Parathyroid adenoma (tissue), 2 donors: ENCODE results near the gene STX2.
A peak's percentile ranks its signal among the peaks of the same experiment; 100 is the strongest.

Experiments used
- H2AFZ ChIP-seq: fragments of 300-600 bp; sonication (generic); one replicate; pipeline ENCODE4 v1.7.0; 2017; ENCODE audit warnings: antibody characterized with exemption, mild to moderate bottlenecking
- H3K27ac ChIP-seq: fragments of 300-600 bp; sonication (generic); one replicate; pipeline ENCODE4 v1.7.0; 2017
- H3K27me3 ChIP-seq: fragments of 300-600 bp; sonication (generic); one replicate; pipeline ENCODE4 v1.7.0; 2017; ENCODE audit warnings: low read length; ENCODE audit not compliant: control insufficient read depth, insufficient read depth
- H3K36me3 ChIP-seq: fragments of 300-600 bp; sonication (generic); one replicate; pipeline ENCODE4 v1.7.0; 2017; ENCODE audit warnings: low read length; ENCODE audit not compliant: control insufficient read depth, insufficient read depth
- H3K4me1 ChIP-seq: fragments of 300-600 bp; sonication (generic); one replicate; pipeline ENCODE4 v1.7.0; 2017; ENCODE audit warnings: control low read depth
- H3K4me2 ChIP-seq: fragments of 300-600 bp; sonication (generic); one replicate; pipeline ENCODE4 v1.7.0; 2017; ENCODE audit warnings: low read length
- H3K4me3 ChIP-seq: fragments of 300-600 bp; sonication (generic); one replicate; pipeline ENCODE4 v1.7.0; 2017; ENCODE audit warnings: low read depth, low read length
- H3K79me2 ChIP-seq: fragments of 300-600 bp; sonication (generic); one replicate; pipeline ENCODE4 v1.7.0; 2017; ENCODE audit warnings: control low read depth
- H3K9ac ChIP-seq: fragments of 300-600 bp; sonication (generic); one replicate; pipeline ENCODE4 v1.7.0; 2017; ENCODE audit warnings: mild to moderate bottlenecking
- H3K9me3 ChIP-seq: fragments of 300-600 bp; sonication (generic); one replicate; pipeline ENCODE4 v1.7.0; 2017; ENCODE audit warnings: low read length; ENCODE audit not compliant: control insufficient read depth
- TF ChIP-seq, protein P1 (sequence below): fragments of 300-600 bp; sonication (generic); IDR thresholded peaks from one replicate; pipeline ENCODE4 v1.7.0; 2017; ENCODE audit warnings: antibody characterized with exemption, mild to moderate bottlenecking
- donor health status: primary hyperparathyroidism.

Gene STX2

GRCh38 chr12:130873825-130874224 is 34.8 kb upstream of the STX2 start:
- H3K27me3 ChIP-seq, result no peaks in the 10 kb centered on the region
- H3K36me3 ChIP-seq, result peaks cover 3% of the 10 kb centered on the region
- H3K9me3 ChIP-seq, result no peaks in the 10 kb centered on the region
- TF ChIP-seq, protein P1, sequence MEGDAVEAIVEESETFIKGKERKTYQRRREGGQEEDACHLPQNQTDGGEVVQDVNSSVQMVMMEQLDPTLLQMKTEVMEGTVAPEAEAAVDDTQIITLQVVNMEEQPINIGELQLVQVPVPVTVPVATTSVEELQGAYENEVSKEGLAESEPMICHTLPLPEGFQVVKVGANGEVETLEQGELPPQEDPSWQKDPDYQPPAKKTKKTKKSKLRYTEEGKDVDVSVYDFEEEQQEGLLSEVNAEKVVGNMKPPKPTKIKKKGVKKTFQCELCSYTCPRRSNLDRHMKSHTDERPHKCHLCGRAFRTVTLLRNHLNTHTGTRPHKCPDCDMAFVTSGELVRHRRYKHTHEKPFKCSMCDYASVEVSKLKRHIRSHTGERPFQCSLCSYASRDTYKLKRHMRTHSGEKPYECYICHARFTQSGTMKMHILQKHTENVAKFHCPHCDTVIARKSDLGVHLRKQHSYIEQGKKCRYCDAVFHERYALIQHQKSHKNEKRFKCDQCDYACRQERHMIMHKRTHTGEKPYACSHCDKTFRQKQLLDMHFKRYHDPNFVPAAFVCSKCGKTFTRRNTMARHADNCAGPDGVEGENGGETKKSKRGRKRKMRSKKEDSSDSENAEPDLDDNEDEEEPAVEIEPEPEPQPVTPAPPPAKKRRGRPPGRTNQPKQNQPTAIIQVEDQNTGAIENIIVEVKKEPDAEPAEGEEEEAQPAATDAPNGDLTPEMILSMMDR, result no peak
- no peak overlapping the region for H3K9ac ChIP-seq
- no peaks in the 10 kb centered on the region for H3K79me2 ChIP-seq
- no peak overlapping the region for H3K27ac ChIP-seq
- no peak overlapping the region for H3K4me2 ChIP-seq
- H3K4me1 ChIP-seq, result peaks cover 6% of the 10 kb centered on the region
- no peak overlapping the region for H3K4me3 ChIP-seq
- no peak overlapping the region for H2AFZ ChIP-seq

GRCh38 chr12:130873106-130873795 is 34.2 kb upstream of the STX2 start:
- Histone ChIP-seq H3K27me3 (no peaks in the 10 kb centered on the region), H3K4me1 (peaks cover 6% of the 10 kb centered on the region), H3K27ac (no peak overlapping the region), H3K4me3 (peak overlapping the region; percentile 52), H3K79me2 (no peaks in the 10 kb centered on the region), H3K4me2 (peak overlapping the region; percentile 77), H3K9me3 (no peaks in the 10 kb centered on the region), H3K9ac (no peak overlapping the region), H3K36me3 (peaks cover 3% of the 10 kb centered on the region), H2AFZ (no peak overlapping the region)
- TF ChIP-seq, protein P1, result no peak

GRCh38 chr12:130872179-130873096 is 33.4 kb upstream of the STX2 start:
- peak overlapping the region; percentile 69 for H2AFZ ChIP-seq
- H3K27ac ChIP-seq, result peak overlapping the region; percentile 30
- H3K4me2 ChIP-seq, result peak overlapping the region; percentile 77
- peaks cover 6% of the 10 kb centered on the region for H3K4me1 ChIP-seq
- H3K79me2 ChIP-seq, result no peaks in the 10 kb centered on the region
- H3K9me3 ChIP-seq, result no peaks in the 10 kb centered on the region
- H3K36me3 ChIP-seq, result peaks cover 3% of the 10 kb centered on the region
- H3K27me3 ChIP-seq, result no peaks in the 10 kb centered on the region
- TF ChIP-seq, protein P1, result no peak
- H3K9ac ChIP-seq, result peak overlapping the region; percentile 17
- H3K4me3 ChIP-seq, result peak overlapping the region; percentile 52

DNA sequence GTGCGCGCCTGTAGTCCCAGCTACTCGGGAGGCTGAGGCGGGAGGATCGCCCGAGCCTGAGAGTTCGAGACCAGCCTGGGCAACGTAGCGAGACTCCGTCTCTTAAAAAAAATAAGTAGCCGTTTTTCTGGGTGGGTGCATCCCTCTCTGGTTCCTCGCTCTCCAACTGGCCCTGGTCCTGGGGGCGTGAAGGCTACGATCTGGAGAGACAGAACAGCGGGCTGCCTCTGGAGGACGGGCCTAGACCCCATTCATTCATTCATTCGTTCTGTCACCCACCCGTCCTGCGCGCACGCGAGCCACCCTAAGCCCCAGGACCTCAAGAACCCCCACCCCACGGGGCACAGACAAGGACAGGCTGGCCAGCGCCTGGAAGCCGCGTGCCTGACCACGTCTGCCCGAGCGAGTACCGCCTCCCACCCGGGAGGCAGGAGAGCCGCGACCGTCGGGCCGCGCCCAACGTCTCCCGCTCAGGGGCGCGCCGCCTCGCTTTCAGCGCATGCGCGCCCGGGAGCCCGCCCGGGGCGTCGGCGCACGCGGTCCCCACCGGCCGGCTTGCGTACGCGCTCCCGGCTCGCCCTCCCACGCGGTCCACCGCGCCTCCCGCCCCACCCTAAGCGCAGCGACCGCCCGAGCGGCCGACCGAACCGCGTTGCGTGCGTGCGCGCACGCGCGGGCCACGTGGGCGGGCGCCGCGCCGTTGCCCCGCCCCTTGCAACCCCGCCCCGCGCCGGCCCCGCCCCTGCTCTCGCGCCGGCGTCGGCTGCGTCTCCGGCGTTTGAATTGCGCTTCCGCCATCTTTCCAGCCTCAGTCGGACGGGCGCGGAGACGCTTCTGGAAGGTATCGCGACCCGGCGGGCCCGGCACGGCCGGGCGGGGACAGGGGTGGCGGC is 32.5 kb upstream of the STX2 start, which contains the start of gene RAN:
RAN (plus strand) TSS at position 781 of the 893 bp plus-strand sequence. CDS start 528 bp downstream, outside the sequence.
- H3K27me3 ChIP-seq, result no peaks in the 10 kb centered on the region
- peaks cover 6% of the 10 kb centered on the region for H3K4me1 ChIP-seq
- peak within 1 kb of the TSS; percentile 77 for H3K4me2 ChIP-seq
- H3K9me3 ChIP-seq, result no peaks in the 10 kb centered on the region
- H3K9ac ChIP-seq, result peak within 1 kb of the TSS; percentile 17
- peaks cover 3% of the 10 kb centered on the region for H3K36me3 ChIP-seq
- peak within 1 kb of the TSS; percentile 45 for H3K27ac ChIP-seq
- TF ChIP-seq, protein P1, result no peak
- peak within 1 kb of the TSS; percentile 52 for H3K4me3 ChIP-seq
- H2AFZ ChIP-seq, result peak within 1 kb of the TSS; percentile 98
- no peaks in the 10 kb centered on the region for H3K79me2 ChIP-seq
